ENCODE measurements around the gene LRRC72. TPM values are rescaled to one million over a fixed set of nuclear protein-coding genes. Genes with fewer than 3 reads are reported as not detected.

Gene LRRC72
- total RNA-seq, 3 donors from 2014 or later (not counting 1 experiment from before 2014, with no cell fraction given): not detected

DNA sequence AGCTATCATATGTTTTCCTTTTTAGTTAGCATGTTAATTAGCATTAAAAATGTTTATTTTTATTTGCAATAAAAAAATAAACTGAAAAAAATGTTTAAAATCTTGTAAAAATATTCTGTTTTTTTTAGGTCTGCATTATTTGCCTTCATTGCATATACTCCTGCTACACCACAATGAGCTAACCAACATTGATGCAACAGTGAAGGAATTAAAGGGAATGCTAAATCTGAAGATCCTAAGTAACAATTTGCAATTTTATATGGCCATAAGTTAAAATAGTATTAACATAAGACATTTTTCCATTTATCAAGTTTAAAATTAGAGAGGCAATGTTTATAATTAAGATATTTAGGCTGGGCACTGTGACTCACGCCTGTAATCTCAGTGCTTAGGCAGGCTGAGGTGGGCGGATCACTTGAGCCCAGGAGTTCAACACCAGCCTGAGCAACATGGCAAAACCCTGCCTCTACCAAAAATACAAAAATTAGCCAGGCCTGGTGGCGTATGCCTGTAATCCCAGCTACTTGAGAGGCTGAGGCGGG, 32.2 kb downstream of the LRRC72 start:
- no peaks in the 10 kb centered on the region for H3K4me1 ChIP-seq (ENCODE audit: control insufficient read depth, insufficient read depth, low read length)
- ATAC-seq (no peak), DNase-seq (no peak)
- TF ChIP-seq, protein P1, sequence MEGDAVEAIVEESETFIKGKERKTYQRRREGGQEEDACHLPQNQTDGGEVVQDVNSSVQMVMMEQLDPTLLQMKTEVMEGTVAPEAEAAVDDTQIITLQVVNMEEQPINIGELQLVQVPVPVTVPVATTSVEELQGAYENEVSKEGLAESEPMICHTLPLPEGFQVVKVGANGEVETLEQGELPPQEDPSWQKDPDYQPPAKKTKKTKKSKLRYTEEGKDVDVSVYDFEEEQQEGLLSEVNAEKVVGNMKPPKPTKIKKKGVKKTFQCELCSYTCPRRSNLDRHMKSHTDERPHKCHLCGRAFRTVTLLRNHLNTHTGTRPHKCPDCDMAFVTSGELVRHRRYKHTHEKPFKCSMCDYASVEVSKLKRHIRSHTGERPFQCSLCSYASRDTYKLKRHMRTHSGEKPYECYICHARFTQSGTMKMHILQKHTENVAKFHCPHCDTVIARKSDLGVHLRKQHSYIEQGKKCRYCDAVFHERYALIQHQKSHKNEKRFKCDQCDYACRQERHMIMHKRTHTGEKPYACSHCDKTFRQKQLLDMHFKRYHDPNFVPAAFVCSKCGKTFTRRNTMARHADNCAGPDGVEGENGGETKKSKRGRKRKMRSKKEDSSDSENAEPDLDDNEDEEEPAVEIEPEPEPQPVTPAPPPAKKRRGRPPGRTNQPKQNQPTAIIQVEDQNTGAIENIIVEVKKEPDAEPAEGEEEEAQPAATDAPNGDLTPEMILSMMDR (IDR thresholded peaks at IDR 0.05): no peak
- Mint-ChIP-seq H3K4me3 (no peak overlapping the region), H3K27ac (no peak overlapping the region), H3K27me3 (ENCODE audit: low read depth in 2 of 2) (peaks cover 0 to 4% of the 10 kb centered on the region in 2 donors), H3K9me3 (no peaks in the 10 kb centered on the region), H3K4me1 (peaks cover 15% of the 10 kb centered on the region in 2 donors), H3K36me3 (no peaks in the 10 kb centered on the region)
- intact Hi-C loops (cut with micrococcal nuclease): no loop called here
- H3K27me3 ChIP-seq (ENCODE audit: control insufficient read depth, insufficient read depth, low read length): no peaks in the 10 kb centered on the region
- H3K36me3 ChIP-seq (ENCODE audit: control insufficient read depth, insufficient read depth, low read length): no peaks in the 10 kb centered on the region
- no peak overlapping the region for H3K4me3 ChIP-seq (ENCODE audit: low read length)
- whole genome bisulfite sequencing (ENCODE audit: insufficient coverage): 98% methylated on average over 4 of the region's 4 CpGs
- no peak overlapping the region for H3K27ac ChIP-seq (ENCODE audit: low read length)
- no peaks in the 10 kb centered on the region for H3K9me3 ChIP-seq (ENCODE audit: control insufficient read depth, insufficient read depth, low read length)

GRCh38 chr7:16559497-16560179, 33.0 kb downstream of the LRRC72 start:
- Histone ChIP-seq H3K4me1 (ENCODE audit: control insufficient read depth, insufficient read depth, low read length) (no peaks in the 10 kb centered on the region), H3K4me3 (ENCODE audit: low read length) (no peak overlapping the region), H3K9me3 (ENCODE audit: control insufficient read depth, insufficient read depth, low read length) (no peaks in the 10 kb centered on the region), H3K27me3 (ENCODE audit: control insufficient read depth, insufficient read depth, low read length) (no peaks in the 10 kb centered on the region), H3K36me3 (ENCODE audit: control insufficient read depth, insufficient read depth, low read length) (no peaks in the 10 kb centered on the region), H3K27ac (ENCODE audit: low read length) (no peak overlapping the region)
- peak in 2 of 3 donors; percentile 20 to 38 for ATAC-seq
- Mint-ChIP-seq H3K9me3 (no peaks in the 10 kb centered on the region), H3K4me1 (peaks cover 23% of the 10 kb centered on the region in 2 donors), H3K4me3 (no peak overlapping the region), H3K27ac (no peak overlapping the region), H3K27me3 (ENCODE audit: low read depth in 2 of 2) (peaks cover 2 to 3% of the 10 kb centered on the region in 2 donors), H3K36me3 (no peaks in the 10 kb centered on the region)
- intact Hi-C loops (cut with micrococcal nuclease): loop anchor here (10.0 kb wide), 1 partner anchor 85 kb away; the partner anchor contains the start of genes ANKMY2 and BZW2
- TF ChIP-seq, protein P1 (IDR thresholded peaks at IDR 0.05): no peak
- no peak for DNase-seq
- WGBS (ENCODE audit: insufficient coverage): 49% methylated on average over 2 of the region's 3 CpGs

DNA sequence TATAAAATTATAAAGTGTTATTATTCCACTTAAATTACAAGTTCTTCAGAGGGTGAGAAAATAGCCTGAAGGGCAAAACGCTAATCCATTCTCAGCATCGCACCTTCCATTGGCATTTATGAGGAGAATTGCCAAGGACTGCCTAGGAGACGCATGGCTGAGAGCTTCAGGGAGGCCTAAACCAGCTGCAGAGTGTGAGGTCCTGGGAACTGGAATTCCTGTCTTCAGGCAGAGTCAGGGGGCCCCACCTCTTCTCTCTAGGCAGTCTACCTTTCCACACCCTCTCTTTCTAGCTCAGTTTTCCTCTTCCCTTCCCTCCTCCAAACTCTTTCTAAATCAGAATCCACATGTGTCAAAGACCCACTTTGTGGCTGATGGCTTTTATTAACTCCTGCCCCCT, 35.3 kb downstream of the LRRC72 start:
- Histone ChIP-seq H3K4me1 (ENCODE audit: control insufficient read depth, insufficient read depth, low read length) (no peaks in the 10 kb centered on the region), H3K4me3 (ENCODE audit: low read length) (no peak overlapping the region), H3K36me3 (ENCODE audit: control insufficient read depth, insufficient read depth, low read length) (no peaks in the 10 kb centered on the region), H3K27me3 (ENCODE audit: control insufficient read depth, insufficient read depth, low read length) (no peaks in the 10 kb centered on the region), H3K9me3 (ENCODE audit: control insufficient read depth, insufficient read depth, low read length) (no peaks in the 10 kb centered on the region), H3K27ac (ENCODE audit: low read length) (no peak overlapping the region)
- 97% methylated on average over 3 of the region's 3 CpGs for WGBS (ENCODE audit: insufficient coverage)
- Mint-ChIP-seq H3K27me3 (ENCODE audit: low read depth in 2 of 2) (peaks cover 6 to 7% of the 10 kb centered on the region in 2 donors), H3K27ac (peak overlapping the region in 1 of 2 donors; percentile 47), H3K4me1 (peaks cover 27% of the 10 kb centered on the region in 2 donors), H3K4me3 (no peak overlapping the region), H3K9me3 (no peaks in the 10 kb centered on the region), H3K36me3 (no peaks in the 10 kb centered on the region)
- intact Hi-C loops (cut with micrococcal nuclease): loop anchor here (10.0 kb wide), 1 partner anchor 83 kb away; the partner anchor contains the start of genes ANKMY2 and BZW2
- no peak for ATAC-seq
- no peak for DNase-seq
- TF ChIP-seq, protein P1 (IDR thresholded peaks at IDR 0.05): no peak

All from natural killer cell (primary cell).